ENCODE data around the gene PPP1CA.

Gene PPP1CA

GRCh38 chr11:67420147-67420645, 18.5 kb upstream of the PPP1CA start:
- no peak for DNase-seq (ENCODE audit: low read depth in 1 of 2, low spot score in 1 of 2)
- Histone ChIP-seq H3K27me3 (ENCODE audit: insufficient read depth, poor library complexity, severe bottlenecking) (no peaks in the 10 kb centered on the region), H3K4me3 (replicated peaks; ENCODE audit: insufficient read depth, low read length) (peak overlapping the region; percentile 27), H3K27ac (replicated peaks) (no peak overlapping the region)
- TF ChIP-seq SPI1 (IDR thresholded peaks at IDR 0.05; ENCODE audit: borderline replicate concordance, low read depth) (no peak), CTCF (IDR thresholded peaks at IDR 0.05; ENCODE audit: insufficient read depth, low read length) (no peak), REST (IDR thresholded peaks at IDR 0.05; ENCODE audit: insufficient replicate concordance, low read depth) (no peak), POLR2AphosphoS5 (IDR thresholded peaks at IDR 0.05; ENCODE audit: low read depth) (no peak), GABPA (IDR thresholded peaks at IDR 0.05; ENCODE audit: low read depth) (no peak)

- Histone ChIP-seq H3K4me3 (replicated peaks; ENCODE audit: insufficient read depth, low read length) (no peak overlapping the region), H3K27ac (replicated peaks) (no peak overlapping the region), H3K27me3 (ENCODE audit: insufficient read depth, poor library complexity, severe bottlenecking) (no peaks in the 10 kb centered on the region)
- no peak for DNase-seq (ENCODE audit: low read depth in 1 of 2, low spot score in 1 of 2)
- TF ChIP-seq POLR2AphosphoS5 (IDR thresholded peaks at IDR 0.05; ENCODE audit: low read depth): no peak
- no peak for TF ChIP-seq GABPA (IDR thresholded peaks at IDR 0.05; ENCODE audit: low read depth)
- TF ChIP-seq SPI1 (IDR thresholded peaks at IDR 0.05; ENCODE audit: borderline replicate concordance, low read depth): no peak
- TF ChIP-seq REST (IDR thresholded peaks at IDR 0.05; ENCODE audit: insufficient replicate concordance, low read depth): no peak
- no peak for TF ChIP-seq CTCF (IDR thresholded peaks at IDR 0.05; ENCODE audit: insufficient read depth, low read length)
Observed at GRCh38 chr11:67419325-67420049, 17.8 kb upstream of the PPP1CA start.

- peak in 1 of 2 experiments; percentile 74 for DNase-seq (ENCODE audit: low read depth in 1 of 2, low spot score in 1 of 2)
- Histone ChIP-seq H3K4me3 (replicated peaks; ENCODE audit: insufficient read depth, low read length) (no peak overlapping the region), H3K27ac (replicated peaks) (no peak overlapping the region; the same call in 1 of the 2 replicates)
Observed at GRCh38 chr11:67418476-67419281, 17.0 kb upstream of the PPP1CA start.

GRCh38 chr11:67417425-67417824, 15.8 kb upstream of the PPP1CA start:
- TF ChIP-seq GABPA (IDR thresholded peaks at IDR 0.05; ENCODE audit: low read depth) (no peak), POLR2AphosphoS5 (IDR thresholded peaks at IDR 0.05; ENCODE audit: low read depth) (no peak), CTCF (IDR thresholded peaks at IDR 0.05; ENCODE audit: insufficient read depth, low read length) (no peak), REST (IDR thresholded peaks at IDR 0.05; ENCODE audit: insufficient replicate concordance, low read depth) (no peak), SPI1 (IDR thresholded peaks at IDR 0.05; ENCODE audit: borderline replicate concordance, low read depth) (no peak)
- Histone ChIP-seq H3K4me3 (replicated peaks; ENCODE audit: insufficient read depth, low read length) (no peak overlapping the region), H3K27ac (replicated peaks) (no peak overlapping the region), H3K27me3 (ENCODE audit: insufficient read depth, poor library complexity, severe bottlenecking) (no peaks in the 10 kb centered on the region)
- no peak for DNase-seq (ENCODE audit: low read depth in 1 of 2, low spot score in 1 of 2)

More at GRCh38 chr11:67418476-67419281, 17.0 kb upstream of the PPP1CA start:
- TF ChIP-seq GABPA (IDR thresholded peaks at IDR 0.05; ENCODE audit: low read depth) (no peak), SPI1 (IDR thresholded peaks at IDR 0.05; ENCODE audit: borderline replicate concordance, low read depth) (peak; percentile 97)
- H3K27me3 ChIP-seq (ENCODE audit: insufficient read depth, poor library complexity, severe bottlenecking): no peaks in the 10 kb centered on the region
